T-helper 9 cell (primary cell): ENCODE measurements around the gene NAP1L3.
A peak's percentile ranks its signal among the peaks of the same experiment; 100 is the strongest.

Experiments
- DNase-seq: peaks from one replicate; pipeline ENCODE4 v3.0.0-alpha.2; 2020
- total RNA-seq, 2 donors: gene quantifications; one replicate each; lab custom pipeline; 2026; lab: John Stamatoyannopoulos, UW

NAP1L3 gene
- total RNA-seq = 13.3 to 14.6 reads per million in 2 donors

GRCh38 chrX:93673056-93673868, at the start of gene NAP1L3:
NAP1L3 (minus strand) TSS chrX:93673578; CDS start chrX:93673304, 274 bp downstream.
- DNase-seq = peak; percentile 39

GRCh38 chrX:93711076-93711475, 37.7 kb upstream of the NAP1L3 start:
- DNase-seq = no peak

GRCh38 chrX:93703701-93704100, 30.3 kb upstream of the NAP1L3 start:
- DNase-seq = no peak

- no peak for DNase-seq
Observed at GRCh38 chrX:93695981-93696380, 22.6 kb upstream of the NAP1L3 start.

- DNase-seq = no peak
Observed at GRCh38 chrX:93673869-93674271, 492 bp upstream of the NAP1L3 start, which contains the start of gene FAM133A. FAM133A (plus strand) TSS chrX:93674206; CDS start chrX:93709420, 35,214 bp downstream.

GRCh38 chrX:93660575-93660974, 12.8 kb downstream of the NAP1L3 start:
- DNase-seq = no peak

GRCh38 chrX:93649381-93649780, 24.0 kb downstream of the NAP1L3 start:
- no peak for DNase-seq

GRCh38 chrX:93637591-93637990, 35.8 kb downstream of the NAP1L3 start:
- no peak for DNase-seq
